Activated CD4-positive, alpha-beta T cell treated with anti-CD3 and anti-CD28 coated beads, Interleukin-2, amount 50 U/mL, for 16 hours (primary cell): ENCODE data around the gene RRAGC.
"Not testable (repeated sequence)": the region's sequence is repeated elsewhere in the genome, so short reads cannot be mapped to it uniquely, and the experiment has no call there.

Source experiments
- DNase-seq: peaks from one replicate; pipeline ENCODE4 v3.0.0-alpha.2; 2020

The RRAGC gene

DNA sequence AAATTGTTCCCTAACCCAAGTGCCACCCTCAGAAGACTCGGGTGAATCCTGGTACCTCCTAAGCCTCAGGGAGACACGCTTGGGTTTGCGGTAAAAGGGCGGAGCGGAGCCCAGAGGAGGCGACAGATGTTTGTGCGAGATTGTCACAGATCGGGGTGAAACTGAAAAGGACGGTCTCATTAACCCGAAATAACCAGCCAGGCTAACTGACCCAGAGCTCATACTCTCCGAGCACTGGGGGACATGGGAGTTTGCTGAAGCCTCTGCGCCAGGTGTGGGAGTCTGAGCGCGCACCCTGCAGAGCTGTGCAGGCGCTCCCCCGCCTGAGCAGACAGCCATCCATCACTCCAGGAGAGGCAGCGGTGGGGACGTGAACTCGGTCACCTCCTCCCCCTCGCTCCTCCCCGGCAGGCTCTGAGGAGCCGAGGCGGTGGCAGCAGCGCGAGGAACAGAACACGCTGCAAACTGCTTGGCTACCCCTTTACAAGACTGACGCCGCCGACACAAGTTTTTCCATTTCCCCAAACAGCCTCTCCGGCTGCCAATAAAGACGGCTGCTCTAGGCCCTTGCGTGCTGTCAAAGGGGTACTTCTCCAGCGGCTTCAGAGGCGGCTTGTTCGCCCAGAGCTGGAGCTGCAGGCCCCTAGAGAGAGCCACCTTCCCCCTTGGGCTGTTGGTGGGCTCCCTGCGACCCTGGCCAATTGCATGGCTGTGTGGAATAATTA, 43.5 kb downstream of the RRAGC start:
- DNase-seq = peak; percentile 8

DNA sequence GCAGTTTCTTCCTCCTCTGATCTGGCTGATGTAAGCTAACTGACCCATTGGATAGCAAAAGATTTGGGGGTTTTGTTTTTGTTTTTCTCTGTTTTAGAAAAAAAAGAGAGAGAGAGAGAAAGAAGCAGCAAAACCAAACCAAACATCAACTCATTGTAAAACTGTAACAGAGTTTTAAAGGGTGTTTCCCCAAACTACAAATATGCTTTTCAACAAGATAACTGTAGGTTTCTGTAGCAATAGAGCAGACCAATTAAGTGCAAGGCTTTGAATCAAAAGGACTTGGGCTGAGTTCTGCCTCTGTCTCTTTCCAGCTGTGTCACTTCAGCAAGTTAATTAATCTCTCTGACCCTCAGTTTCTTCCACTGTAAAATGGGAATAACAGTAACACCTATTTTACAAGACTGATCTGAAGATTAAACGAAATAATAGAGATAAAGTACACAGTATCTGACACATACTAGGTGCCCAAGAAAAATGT, 44.5 kb downstream of the RRAGC start:
- DNase-seq = no peak

DNA sequence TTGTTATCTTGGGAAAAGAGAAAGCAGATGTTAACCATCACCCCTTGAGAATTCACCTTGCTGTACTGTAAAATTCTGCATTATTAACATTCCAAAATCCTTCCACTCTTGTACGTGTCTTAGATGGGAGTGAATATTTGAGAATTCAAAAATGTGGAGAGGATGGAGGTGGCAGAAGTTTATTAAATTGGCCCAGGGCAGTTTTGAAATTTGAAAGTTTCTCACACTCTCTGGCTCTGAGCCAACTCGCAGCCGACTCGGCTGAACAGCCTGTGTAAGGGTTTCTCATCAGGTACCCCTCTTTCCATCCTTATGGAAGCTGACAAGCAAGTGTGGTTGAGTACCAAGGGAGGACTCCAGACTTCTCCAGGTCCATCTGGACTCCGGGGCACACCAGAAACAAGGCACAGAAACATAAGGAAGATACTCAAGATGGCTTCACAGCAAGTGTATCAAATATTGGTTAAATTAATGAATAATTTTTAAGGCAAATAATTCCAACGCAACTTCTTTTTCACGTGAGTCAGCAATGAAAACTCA, 45.1 kb downstream of the RRAGC start:
- no peak for DNase-seq

DNA sequence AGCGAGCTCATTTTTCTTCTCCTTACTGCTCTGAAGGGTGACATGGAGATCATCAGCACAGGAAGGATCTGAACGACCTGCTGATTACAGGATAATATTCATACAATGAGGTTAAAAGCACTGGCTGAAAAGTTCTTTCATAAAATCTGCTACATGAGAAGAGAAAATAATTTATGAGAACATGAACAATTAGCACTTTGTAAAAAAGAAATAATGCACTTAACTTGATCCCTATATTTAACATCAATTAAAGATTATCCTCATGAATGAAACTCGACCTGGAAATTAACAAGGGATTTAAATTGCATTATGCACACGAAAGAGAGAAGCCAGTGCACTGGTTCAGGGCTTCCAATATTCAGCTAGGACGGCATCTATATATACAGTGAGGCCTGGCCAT, 46.6 kb downstream of the RRAGC start:
- DNase-seq = no peak

DNA sequence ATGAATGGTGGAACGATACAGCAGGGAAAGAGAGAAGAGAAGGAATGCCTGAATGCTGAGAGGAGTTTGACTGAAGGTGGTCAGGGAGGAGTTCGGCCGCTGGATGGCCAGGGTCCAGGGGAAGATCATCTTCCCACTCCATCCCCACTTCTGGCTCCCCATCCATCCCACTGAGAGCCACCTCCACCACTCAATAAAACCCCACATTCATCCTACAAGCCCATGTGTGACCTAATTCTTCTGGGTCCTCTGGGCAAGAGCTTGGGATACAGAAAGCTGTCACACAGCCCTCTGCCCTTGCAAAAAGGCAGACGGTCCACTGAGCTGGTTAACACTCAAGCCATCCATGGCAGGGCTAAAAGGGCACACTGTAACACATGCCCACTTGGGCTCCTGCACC, 48.1 kb downstream of the RRAGC start:
- DNase-seq = not testable (repeated sequence)

DNA sequence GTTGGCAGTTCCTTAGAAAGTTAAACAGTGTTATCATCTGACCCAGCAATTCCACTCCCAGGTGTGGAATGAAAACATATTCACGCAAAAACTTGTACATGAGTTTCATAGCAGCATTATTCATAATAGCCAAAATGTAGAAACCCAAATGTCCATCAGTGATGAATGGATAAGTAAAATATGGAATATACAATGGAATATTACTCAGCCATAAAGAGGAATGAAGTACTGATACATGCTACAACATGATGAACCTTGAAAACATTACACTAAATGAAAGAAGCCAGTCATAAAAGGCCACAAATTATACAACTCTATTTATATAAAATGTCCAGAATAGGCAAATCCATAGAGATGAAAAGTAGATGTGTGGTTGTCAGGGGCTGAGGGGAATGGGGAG, 53.5 kb downstream of the RRAGC start:
- DNase-seq = no peak

DNA sequence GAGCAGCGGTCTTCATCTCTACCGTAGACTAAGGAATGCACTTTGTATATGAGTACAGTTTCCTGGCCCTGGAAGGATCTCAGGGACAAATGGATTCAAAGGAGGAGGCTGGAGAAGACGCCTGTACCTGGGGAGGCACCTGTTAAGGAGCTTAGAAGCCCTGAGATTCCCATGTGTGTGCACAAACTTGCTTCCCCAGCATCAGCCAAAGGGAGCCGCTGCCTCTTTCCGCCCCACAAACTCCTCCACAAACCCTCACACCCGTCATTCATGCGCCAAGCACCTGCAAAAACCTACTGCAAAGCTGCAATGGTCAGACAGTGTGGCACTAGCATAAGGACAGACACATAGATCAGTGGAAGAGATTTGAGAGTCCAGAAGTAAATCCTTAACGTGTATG, 54.5 kb downstream of the RRAGC start:
- no peak for DNase-seq

DNA sequence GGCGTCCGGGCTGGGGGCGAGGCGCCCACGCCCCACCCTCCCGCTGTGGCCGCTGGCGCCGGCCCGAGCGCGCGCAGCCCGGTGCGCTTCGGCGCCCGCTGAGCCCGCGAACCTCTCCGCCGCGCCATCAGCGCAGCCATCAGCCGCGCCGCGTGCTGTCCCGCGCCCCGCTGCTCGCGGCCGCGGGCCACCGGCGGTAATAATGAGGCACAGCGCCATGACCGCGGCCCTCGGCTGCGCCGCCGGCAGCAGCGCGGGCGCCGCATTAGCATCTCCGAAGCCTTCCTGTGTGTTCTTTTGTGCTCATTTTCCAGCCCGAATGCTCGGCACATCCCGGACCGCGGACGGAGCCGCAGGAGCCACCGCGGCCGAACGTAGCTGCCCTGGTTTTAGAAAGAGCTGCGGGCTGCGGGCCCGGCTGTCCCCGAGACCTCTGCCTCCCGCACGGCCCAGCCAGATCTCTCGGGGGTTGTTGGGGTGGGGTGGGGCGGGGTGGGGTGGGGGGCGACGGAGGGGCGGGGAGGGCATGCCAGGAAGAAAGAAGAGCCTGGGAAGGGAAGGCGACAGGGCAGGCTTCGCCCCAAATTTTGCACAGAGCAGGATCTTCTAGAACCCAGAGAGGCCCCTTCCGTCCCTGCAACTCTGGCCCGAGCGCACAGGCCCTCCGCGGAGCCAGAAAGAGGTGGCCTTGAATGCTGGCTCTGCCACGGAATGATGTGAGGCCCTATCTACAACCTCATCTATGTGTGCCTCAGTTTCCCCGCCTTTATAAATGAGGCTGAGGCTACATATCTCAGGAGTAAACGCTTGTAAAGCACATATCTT, 55.3 kb downstream of the RRAGC start:
- DNase-seq = no peak

DNA sequence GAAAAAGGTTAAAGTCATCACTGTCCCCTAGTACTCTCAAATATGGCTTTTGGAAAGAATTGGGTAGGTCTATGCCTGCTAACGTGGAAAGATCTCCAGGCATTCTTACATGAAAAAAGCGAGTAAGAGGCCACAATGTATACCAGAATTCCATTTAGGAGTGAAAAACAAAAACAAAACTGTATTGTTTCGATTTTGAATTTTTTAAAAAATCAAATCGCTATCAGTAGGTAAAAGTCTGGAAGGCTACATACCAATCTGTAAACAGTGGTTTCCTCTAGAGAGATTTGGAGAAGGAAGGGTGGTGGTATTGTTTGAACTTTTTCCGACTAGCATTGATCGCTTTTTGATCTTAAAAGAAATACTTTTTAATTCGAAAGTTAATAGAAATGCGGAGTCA, 55.9 kb downstream of the RRAGC start:
- no peak for DNase-seq

DNA sequence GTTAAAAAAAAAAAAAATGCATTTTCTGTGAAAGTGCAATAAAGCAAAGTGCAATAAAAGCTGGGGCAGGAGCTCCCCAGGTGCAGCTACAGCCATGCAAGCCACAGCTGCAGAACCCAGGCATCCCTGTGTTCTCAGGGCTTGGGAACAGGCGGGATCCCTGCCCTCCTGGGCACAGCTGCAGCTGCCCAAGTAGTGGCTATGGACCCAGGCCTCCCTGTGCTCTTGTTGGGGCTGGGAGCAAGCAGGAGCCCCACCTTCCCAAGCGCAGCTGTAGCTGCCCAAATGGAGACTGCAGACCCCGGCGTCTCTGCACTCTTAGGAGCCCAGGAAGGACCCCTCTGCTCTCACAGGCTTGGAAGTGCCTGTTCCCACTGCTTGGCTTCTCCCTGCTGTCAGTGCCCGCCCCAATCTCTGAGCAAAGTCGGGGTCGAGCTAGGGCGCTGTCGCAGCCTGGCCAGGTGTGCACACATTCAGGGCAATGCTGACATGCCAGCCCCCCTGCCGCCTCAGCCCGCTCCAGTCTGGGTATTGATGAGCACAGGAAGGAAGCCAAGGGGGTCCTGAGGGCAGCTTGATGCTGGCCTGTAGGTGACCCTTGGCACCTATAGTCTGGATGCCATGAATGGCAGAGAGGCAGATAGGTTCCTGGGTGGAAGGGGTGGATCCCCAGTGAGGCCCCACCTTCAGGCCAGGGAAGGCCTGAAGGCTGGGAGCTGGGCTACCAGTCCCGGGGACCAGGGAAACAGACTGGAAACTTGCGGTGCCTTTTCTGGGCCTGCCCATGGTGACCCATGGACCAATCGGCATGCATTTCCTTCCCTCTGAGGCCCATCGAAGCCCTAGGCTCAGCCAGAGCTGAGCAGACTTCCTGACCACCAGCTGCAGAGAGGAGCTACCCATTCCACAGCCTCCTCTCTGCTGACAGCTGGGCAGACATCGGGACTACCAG, 58.6 kb downstream of the RRAGC start:
- DNase-seq = no peak

DNA sequence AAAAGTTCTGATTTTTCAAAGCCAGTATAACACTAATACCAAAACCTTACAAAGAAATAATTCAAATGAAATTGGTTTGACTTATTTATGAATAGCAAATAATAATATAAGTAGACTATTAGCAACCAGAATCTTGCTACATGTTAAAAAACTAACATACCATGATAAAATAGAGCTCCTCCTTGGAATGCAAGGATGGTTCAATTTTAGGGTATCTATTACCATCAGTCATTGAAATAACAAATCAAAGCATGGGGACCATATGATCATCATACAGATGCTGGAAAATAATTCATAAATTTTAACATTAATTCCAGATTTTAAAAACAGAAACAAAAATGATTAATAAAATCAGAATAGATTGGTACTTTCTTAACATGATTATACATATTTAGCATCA, 66.3 kb downstream of the RRAGC start:
- no peak for DNase-seq

DNA sequence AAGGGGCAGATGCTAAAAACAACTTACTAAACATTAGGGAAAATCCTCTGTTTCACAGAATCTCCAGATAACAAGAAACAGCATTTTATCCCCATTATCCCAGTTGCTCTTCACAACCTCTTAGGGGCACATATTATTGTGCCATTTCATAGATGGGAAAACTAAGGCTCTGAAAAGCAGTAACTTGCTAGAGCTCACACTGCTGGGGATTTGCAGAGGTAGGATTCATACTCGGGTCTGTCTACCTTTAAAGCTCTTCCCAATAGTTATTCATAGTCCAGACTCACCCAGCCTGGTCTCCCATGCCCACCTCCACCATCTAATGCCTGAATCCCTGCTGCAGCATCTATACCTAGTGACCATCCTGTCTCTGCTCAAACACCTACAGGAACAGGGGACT, 67.7 kb downstream of the RRAGC start:
- no peak for DNase-seq

DNA sequence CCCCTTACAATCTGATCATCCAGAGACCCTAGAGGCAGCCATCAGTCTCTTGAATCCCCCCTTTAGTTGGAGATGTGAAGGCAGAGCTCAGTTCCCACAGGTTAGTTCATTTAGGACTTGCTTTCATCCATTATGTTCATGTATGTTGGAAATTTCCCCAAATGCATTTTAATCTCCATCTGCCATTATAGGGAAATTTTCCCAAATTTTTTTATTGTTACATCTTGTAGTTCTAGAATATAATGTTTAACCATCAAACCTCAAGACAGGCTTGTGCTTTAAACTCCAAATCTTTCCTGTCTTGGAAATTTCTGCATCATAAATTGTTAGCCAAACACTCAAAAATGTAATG, 68.4 kb downstream of the RRAGC start:
- no peak for DNase-seq

DNA sequence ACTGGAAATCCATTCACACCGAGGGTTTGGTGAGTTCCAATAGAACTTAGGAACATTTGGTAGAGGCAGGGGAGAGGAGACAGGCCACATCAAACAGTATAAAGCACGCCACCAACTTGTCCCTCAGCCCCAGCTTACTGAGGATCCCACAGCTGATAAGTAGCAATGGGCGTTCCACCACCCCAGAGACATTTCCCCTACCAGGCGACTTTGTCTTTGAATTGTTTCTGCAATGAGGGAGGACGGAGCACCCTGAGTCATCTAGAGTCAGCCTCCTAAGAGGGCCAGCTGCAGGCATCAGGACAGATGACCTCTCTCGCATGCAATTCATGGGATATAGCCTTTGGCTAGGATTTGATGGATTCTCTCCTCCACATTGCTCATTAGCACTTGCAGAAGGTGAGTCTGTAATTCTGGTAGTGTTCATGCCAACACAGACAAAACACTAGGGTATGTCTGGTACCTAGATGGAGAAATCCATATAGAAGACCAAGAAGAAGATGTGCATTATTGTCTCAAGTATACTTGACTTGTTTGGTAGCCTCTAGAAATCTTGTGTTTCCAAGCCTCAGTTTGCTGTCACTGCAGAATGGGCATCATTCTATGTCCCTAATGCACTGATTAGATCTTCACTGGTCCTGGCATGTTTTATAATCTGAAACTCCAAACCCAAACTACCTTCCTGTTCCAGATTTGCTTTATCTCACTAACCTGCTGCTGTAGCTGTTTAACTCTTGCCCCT, 69.0 kb downstream of the RRAGC start:
- no peak for DNase-seq

DNA sequence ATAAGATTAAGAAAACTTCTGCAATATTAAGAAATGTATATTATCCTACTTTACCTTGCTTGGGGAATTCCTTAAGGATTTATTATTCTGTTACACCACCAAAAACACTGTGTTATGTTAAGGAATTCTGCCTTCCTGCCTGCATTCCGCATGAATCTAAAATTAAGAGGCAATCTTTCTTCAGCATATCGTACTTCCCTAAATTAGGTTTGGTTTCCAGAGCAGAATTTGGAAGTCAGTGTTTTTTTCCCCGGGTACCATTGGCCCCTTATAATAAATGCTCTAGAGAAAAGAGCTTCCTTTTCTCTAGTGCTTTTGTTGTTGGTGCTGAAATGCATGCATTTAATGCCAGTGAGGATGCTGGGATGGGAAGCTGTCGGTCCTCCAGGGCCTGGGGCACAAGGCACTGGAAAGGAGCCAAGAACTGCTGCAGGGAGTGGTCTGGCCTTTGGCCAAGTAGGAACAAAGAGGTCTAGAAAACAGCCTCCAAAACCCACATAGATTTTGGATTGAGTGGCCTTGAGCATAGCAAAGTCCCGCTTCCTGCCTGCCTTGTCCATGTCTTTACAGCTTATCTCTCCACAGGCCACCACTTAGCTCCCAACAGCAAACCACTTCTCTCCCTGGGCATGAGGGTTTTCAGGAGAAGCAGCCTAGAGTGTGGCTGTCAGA, 69.9 kb downstream of the RRAGC start:
- no peak for DNase-seq

DNA sequence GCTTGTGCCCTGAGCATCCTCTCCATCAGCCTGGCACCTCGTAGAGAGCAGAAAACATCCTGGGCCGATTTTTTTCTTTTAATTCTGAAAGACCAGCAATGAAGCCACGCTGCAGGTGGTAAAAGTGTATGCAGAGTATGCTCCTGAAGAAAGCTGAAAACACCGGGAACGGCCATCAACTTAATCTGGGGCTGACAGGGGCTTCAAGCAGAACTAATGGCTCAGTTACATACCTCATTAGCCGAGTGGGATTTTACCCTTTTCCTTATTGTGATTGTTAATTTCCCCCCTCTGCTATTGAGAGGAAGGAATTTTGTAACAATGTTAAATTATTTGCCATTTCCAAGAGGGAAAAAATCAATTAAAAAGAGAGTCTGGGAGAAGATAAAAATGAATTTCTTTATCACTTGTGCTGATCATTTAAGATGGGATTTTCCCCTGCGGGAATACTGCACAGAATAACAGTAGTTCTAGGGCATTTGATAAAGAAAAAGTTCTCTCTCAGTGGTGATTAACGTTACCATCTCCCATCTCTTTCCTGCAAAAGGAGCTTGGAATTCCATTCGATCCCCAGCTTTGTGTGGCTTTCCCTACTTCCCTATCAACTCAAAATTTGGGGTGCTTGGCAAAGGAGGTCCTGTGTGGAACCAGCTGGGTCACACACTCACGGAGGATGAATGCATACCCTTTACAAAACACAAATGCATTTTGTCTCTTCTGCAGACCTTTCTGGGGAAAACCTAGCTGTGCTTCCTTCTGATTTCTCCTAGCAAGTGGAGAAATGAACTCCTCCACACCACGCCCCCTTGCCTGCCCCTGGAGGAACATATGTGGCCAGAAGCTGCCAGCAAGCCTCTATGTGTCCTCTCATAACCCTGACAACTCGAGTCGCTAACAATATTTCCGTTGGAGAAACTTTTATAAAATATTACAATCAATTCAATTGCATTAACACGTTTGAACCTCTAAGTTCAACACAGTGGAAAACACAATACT, 70.9 kb downstream of the RRAGC start:
- no peak for DNase-seq
